K562 (cell line): Measurements from ENCODE around the gene SUCNR1. TPM values are rescaled to one million over a fixed set of nuclear protein-coding genes. Genes with fewer than 3 reads are reported as not detected.
A peak's percentile ranks its signal among the peaks of the same experiment; 100 is the strongest.

Source experiments
- BRD4 ChIP-seq: fragments of 200-600 bp; sonication (generic); IDR thresholded peaks from 2 replicates; pipeline ENCODE4 v1.6.1; 2017; ENCODE audit warnings: inconsistent platforms
- DPF2 ChIP-seq: fragments of 450-650 bp; IDR thresholded peaks from 2 replicates; pipeline ENCODE4 v1.6.1; 2016
- GATAD2A ChIP-seq: fragments of 450-650 bp; IDR thresholded peaks from 2 replicates; pipeline ENCODE4 v1.6.1; 2017
- HDAC6 ChIP-seq: IDR thresholded peaks from 2 replicates; pipeline ENCODE4 v1.6.1; 2012; ENCODE audit warnings: low read depth, mild to moderate bottlenecking, control low read depth, inconsistent platforms, low read length, moderate library complexity
- MAFG ChIP-seq: fragments of 450-650 bp; conservative IDR thresholded peaks from 2 replicates; pipeline ENCODE4 v1.6.1; 2016; ENCODE audit warnings: missing genetic modification characterization, missing compliant biosample characterization
- MEF2D ChIP-seq: conservative IDR thresholded peaks from 2 replicates; pipeline ENCODE4 v1.6.1; 2016; ENCODE audit warnings: low read depth, missing genetic modification characterization, missing compliant biosample characterization
- MNT ChIP-seq, 2 experiments: fragments of 450-650 bp; conservative IDR thresholded peaks; 2 replicates each; pipeline ENCODE4 v1.6.1; 2017; ENCODE audit warnings: mild to moderate bottlenecking in 2 of 2, moderate library complexity in 2 of 2
- MXD1 ChIP-seq: fragments of 250-450 bp; sonication (Bioruptor Pico); IDR thresholded peaks from 2 replicates; pipeline ENCODE4 v1.8.0; 2021; ENCODE audit warnings: borderline replicate concordance, mild to moderate bottlenecking, moderate library complexity; ENCODE audit not compliant: poor library complexity, severe bottlenecking
- NFE2 ChIP-seq: IDR thresholded peaks from 2 replicates; pipeline ENCODE4 v1.6.1; 2014; ENCODE audit warnings: antibody characterized with exemption, low read depth
- PURB ChIP-seq: sonication (generic); formaldehyde crosslinking; IDR thresholded peaks from 2 replicates; pipeline ENCODE4 v1.9.0; 2021; ENCODE audit warnings: low read depth, mild to moderate bottlenecking, missing genetic modification reagents
- PYGO2 ChIP-seq: fragments of 450-650 bp; IDR thresholded peaks from 2 replicates; pipeline ENCODE4 v1.6.1; 2016; ENCODE audit warnings: mild to moderate bottlenecking, missing genetic modification characterization, moderate library complexity, missing compliant biosample characterization
- RHOXF2B ChIP-seq: fragments of 250-450 bp; sonication (Bioruptor Pico); conservative IDR thresholded peaks from 2 replicates; pipeline ENCODE4 v1.5.1; 2021
- SETDB1 ChIP-seq: IDR thresholded peaks from one replicate; pipeline ENCODE4 v1.6.1; 2012; ENCODE audit warnings: low read length, control low read depth, inconsistent platforms
- SOX6 ChIP-seq: fragments of 450-650 bp; IDR thresholded peaks from 2 replicates; pipeline ENCODE4 v1.6.1; 2014; ENCODE audit warnings: mild to moderate bottlenecking
- ZBTB1 ChIP-seq: sonication (generic); formaldehyde crosslinking; IDR thresholded peaks from 2 replicates; pipeline ENCODE4 v1.8.1; 2023; ENCODE audit warnings: missing genetic modification reagents, low read depth, mild to moderate bottlenecking, borderline replicate concordance
- ZNF124 ChIP-seq: sonication (generic); formaldehyde crosslinking; IDR thresholded peaks from 2 replicates; pipeline ENCODE4 v1.8.1; 2022; ENCODE audit warnings: missing genetic modification reagents
- polyA plus RNA-seq, 8 experiments: library from polyadenylated mRNA; depleted of rRNA in 4 of 8; stranded (reverse) in 5 of 8; unstranded in 3 of 8; fragments of >200 nt; fragmentation: Nextera tagmentation in 2 of 8; fragmentation: Illumina TruSeq in 1 of 8; extraction: Ambion mirVana in 2 of 8; extraction: Trizol in 1 of 8; gene quantifications; 2 replicates each; pipeline versions ENCODE4 v1.2.1 to v1.2.3, GENCODE V29; 2011 to 2014; ENCODE audit warnings: inconsistent platforms in 1 of 8, missing spikeins in 1 of 8
- total RNA-seq, 7 experiments: library from RNA; depleted of rRNA in 6 of 7; stranded (reverse); fragments of >200 nt in 6 of 7; fragmentation: Illumina TruSeq in 2 of 7; extraction: Trizol in 2 of 7; gene quantifications; 2 replicates each; pipeline versions ENCODE4 v1.2.1 to v1.2.3, GENCODE V29; 2011 to 2021; ENCODE audit warnings: low replicate concordance in 1 of 7
- TF ChIP-seq, protein P1 (sequence below): fragments of 250-450 bp; sonication (Bioruptor Pico); IDR thresholded peaks from 2 replicates; pipeline ENCODE4 v1.5.0; 2021; ENCODE audit warnings: mild to moderate bottlenecking, borderline replicate concordance
- TF ChIP-seq, protein P2 (sequence below): fragments of 150-350 bp; IDR thresholded peaks from 2 replicates; pipeline ENCODE4 v1.6.1; 2014; ENCODE audit warnings: low read depth, mild to moderate bottlenecking, low read length, borderline replicate concordance
- TF ChIP-seq, protein P3 (sequence below): sonication (generic); formaldehyde crosslinking; IDR thresholded peaks from 2 replicates; pipeline ENCODE4 v1.8.0; 2022; ENCODE audit warnings: missing genetic modification reagents, mild to moderate bottlenecking, borderline replicate concordance

SUCNR1 gene
- total and polyA plus RNA-seq, 9 of the 15 experiments (the other 6 are each of a cell fraction or from before 2014, with no cell fraction given): 0.04 to 0.54 (median 0.13) TPM

DNA sequence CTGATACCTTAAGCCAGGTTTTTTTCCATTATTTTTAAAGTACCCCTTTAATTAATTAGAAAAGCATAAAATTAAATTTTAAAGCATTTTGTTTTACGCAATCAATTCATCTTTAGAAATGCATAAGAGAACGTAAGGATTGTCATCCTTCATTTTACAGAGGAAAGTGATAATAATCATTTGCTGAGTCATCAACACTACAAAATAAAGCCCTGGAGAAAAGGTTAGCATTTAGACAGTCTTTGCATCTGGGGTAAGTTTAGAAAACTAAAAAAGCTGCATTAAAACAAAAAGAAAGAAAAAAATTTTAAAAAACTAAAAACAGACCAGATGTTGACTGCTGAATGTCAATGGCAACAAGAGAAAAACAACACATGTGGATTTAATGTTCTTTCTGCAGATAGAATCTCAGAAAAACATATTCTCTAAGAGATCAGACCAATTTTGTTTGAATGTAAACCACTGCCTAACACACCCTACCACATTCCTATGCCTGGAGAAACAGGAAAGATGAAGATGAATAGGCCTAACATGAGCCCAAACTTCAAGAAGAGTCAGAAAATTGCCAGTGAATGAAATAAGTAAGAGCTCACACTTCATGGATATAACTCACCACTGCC, 59.9 kb downstream of the SUCNR1 start (continued):
- TF ChIP-seq, protein P1, sequence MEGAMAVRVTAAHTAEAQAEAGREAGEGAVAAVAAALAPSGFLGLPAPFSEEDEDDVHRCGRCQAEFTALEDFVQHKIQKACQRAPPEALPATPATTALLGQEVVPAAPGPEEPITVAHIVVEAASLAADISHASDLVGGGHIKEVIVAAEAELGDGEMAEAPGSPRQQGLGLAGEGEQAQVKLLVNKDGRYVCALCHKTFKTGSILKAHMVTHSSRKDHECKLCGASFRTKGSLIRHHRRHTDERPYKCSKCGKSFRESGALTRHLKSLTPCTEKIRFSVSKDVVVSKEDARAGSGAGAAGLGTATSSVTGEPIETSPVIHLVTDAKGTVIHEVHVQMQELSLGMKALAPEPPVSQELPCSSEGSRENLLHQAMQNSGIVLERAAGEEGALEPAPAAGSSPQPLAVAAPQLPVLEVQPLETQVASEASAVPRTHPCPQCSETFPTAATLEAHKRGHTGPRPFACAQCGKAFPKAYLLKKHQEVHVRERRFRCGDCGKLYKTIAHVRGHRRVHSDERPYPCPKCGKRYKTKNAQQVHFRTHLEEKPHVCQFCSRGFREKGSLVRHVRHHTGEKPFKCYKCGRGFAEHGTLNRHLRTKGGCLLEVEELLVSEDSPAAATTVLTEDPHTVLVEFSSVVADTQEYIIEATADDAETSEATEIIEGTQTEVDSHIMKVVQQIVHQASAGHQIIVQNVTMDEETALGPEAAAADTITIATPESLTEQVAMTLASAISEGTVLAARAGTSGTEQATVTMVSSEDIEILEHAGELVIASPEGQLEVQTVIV (CRISPR knock-in tag): no peak
- TF ChIP-seq ZNF124 (CRISPR knock-in tag) (no peak), SETDB1 (no peak), GATAD2A (no peak), MXD1 (no peak), PURB (CRISPR knock-in tag) (no peak), PYGO2 (no peak), MNT (conservative IDR thresholded peaks at IDR 0.05) (no peak), ZBTB1 (no peak), SOX6 (no peak), DPF2 (peak; percentile 52; the same call in 1 of the 2 replicates), BRD4 (no peak), NFE2 (peak; percentile 94), HDAC6 (no peak), RHOXF2B (CRISPR knock-in tag) (no peak), MAFG (tag) (peak; percentile 98), MEF2D (tag) (no peak)
- TF ChIP-seq, protein P2, sequence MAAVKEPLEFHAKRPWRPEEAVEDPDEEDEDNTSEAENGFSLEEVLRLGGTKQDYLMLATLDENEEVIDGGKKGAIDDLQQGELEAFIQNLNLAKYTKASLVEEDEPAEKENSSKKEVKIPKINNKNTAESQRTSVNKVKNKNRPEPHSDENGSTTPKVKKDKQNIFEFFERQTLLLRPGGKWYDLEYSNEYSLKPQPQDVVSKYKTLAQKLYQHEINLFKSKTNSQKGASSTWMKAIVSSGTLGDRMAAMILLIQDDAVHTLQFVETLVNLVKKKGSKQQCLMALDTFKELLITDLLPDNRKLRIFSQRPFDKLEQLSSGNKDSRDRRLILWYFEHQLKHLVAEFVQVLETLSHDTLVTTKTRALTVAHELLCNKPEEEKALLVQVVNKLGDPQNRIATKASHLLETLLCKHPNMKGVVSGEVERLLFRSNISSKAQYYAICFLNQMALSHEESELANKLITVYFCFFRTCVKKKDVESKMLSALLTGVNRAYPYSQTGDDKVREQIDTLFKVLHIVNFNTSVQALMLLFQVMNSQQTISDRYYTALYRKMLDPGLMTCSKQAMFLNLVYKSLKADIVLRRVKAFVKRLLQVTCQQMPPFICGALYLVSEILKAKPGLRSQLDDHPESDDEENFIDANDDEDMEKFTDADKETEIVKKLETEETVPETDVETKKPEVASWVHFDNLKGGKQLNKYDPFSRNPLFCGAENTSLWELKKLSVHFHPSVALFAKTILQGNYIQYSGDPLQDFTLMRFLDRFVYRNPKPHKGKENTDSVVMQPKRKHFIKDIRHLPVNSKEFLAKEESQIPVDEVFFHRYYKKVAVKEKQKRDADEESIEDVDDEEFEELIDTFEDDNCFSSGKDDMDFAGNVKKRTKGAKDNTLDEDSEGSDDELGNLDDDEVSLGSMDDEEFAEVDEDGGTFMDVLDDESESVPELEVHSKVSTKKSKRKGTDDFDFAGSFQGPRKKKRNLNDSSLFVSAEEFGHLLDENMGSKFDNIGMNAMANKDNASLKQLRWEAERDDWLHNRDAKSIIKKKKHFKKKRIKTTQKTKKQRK: no peak
- TF ChIP-seq, protein P3, sequence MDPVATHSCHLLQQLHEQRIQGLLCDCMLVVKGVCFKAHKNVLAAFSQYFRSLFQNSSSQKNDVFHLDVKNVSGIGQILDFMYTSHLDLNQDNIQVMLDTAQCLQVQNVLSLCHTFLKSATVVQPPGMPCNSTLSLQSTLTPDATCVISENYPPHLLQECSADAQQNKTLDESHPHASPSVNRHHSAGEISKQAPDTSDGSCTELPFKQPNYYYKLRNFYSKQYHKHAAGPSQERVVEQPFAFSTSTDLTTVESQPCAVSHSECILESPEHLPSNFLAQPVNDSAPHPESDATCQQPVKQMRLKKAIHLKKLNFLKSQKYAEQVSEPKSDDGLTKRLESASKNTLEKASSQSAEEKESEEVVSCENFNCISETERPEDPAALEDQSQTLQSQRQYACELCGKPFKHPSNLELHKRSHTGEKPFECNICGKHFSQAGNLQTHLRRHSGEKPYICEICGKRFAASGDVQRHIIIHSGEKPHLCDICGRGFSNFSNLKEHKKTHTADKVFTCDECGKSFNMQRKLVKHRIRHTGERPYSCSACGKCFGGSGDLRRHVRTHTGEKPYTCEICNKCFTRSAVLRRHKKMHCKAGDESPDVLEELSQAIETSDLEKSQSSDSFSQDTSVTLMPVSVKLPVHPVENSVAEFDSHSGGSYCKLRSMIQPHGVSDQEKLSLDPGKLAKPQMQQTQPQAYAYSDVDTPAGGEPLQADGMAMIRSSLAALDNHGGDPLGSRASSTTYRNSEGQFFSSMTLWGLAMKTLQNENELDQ (CRISPR knock-in tag): no peak
